ENCODE results near the gene MEGF8. TPM values are rescaled to one million over a fixed set of nuclear protein-coding genes. Genes with fewer than 3 reads are reported as not detected.

The MEGF8 gene
- total and polyA plus RNA-seq, 2 of the 8 experiments (the other 6 are each of a cell fraction or from before 2014, with no cell fraction given): 13.0 to 23.7 TPM

DNA sequence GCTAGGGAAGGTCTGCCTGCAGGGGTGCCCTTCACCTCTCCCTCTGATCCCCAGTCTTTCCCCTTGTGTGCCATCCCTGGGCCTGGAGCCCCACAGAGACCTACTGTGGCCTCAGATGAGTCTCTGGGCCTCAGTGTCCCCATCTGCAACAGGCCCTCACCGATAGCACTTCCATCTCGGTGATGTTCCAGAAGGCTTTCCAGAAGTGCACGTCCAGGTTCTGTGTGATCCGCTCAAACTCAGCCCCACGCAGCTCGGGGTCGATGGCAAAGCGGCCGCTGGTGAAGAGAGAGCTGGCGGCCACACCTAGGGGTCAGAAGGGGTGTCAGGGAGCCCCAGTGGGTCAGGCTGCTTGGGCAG lies 82.4 kb downstream of the MEGF8 start:
- no peaks in the 10 kb centered on the region for H3K9me3 ChIP-seq (ENCODE audit: insufficient read depth in 2 of 2, low read depth in 1 of 2, low read length in 1 of 2)
- H2BK15ac ChIP-seq (ENCODE audit: low read length): no peak overlapping the region
- H3K14ac ChIP-seq (ENCODE audit: insufficient read length): no peak overlapping the region
- no peak for DNase-seq (ENCODE audit: low read depth in 1 of 2, low spot score in 2 of 2)
- H3K56ac ChIP-seq (replicated peaks; ENCODE audit: insufficient read length, low read depth, low read length): no peak overlapping the region
- H3K18ac ChIP-seq (ENCODE audit: extremely low read depth, low read length): no peak overlapping the region
- H3K27me3 ChIP-seq (replicated peaks in 1 of 4; ENCODE audit: control insufficient read depth in 3 of 4, extremely low read depth in 1 of 4, insufficient read depth in 3 of 4, low read length in 3 of 4): peaks cover 0 to 19% (median 15%) of the 10 kb centered on the region in 4 experiments; a peak in 5 of 7 replicates
- FAIRE-seq: no peak
- no peaks in the 10 kb centered on the region; a peak in 3 of 8 replicates for H3K36me3 ChIP-seq (ENCODE audit: control insufficient read depth in 2 of 4, insufficient read depth in 4 of 4, low read length in 3 of 4)
- H3K79me2 ChIP-seq (ENCODE audit: control insufficient read depth in 1 of 2, insufficient read depth in 2 of 2, low read length in 2 of 2): no peaks in the 10 kb centered on the region
- POLR2A ChIA-PET (ENCODE audit: partially characterized antibody): interaction anchor here (1.3 kb wide), 1 partner anchor 14 kb away, joined by 5 read pairs; no protein-coding TSS in a partner anchor
- peaks cover 19 to 35% of the 10 kb centered on the region in 2 experiments for H4K20me1 ChIP-seq (replicated peaks in 1 of 2; ENCODE audit: control insufficient read depth in 1 of 2, insufficient read depth in 2 of 2, low read length in 2 of 2)
- H3K4me3 ChIP-seq (ENCODE audit: extremely low read depth in 1 of 4, insufficient read depth in 2 of 4, low read depth in 3 of 4, low read length in 4 of 4): no peak overlapping the region
- H3K4me1 ChIP-seq (replicated peaks in 1 of 4; ENCODE audit: control insufficient read depth in 3 of 4, insufficient read depth in 4 of 4, low read length in 3 of 4): peaks cover 0 to 6% (median 4%) of the 10 kb centered on the region in 4 experiments; a peak in 6 of 7 replicates
- H3K4ac ChIP-seq (replicated peaks; ENCODE audit: insufficient read length, low read depth, low read length): no peak overlapping the region
- no peak overlapping the region for H2BK5ac ChIP-seq (ENCODE audit: low read depth, low read length)
- H2AFZ ChIP-seq (ENCODE audit: low read length): no peak overlapping the region
- WGBS, 2 experiments (ENCODE audit: extremely low coverage in 1 of 2, insufficient coverage in 1 of 2, insufficient read length in 1 of 2, insufficient replicate concordance in 2 of 2, low coverage in 1 of 2, low lambda C conversion rate in 2 of 2, missing lambda C conversion rate in 1 of 2): 96% methylated on average over 10 of the region's 10 CpGs; no CpG with 5 or more reads in 1 of the 2 experiments
- H4K91ac ChIP-seq (replicated peaks; ENCODE audit: insufficient read length, low read length): no peak overlapping the region
- H2BK12ac ChIP-seq (ENCODE audit: low read depth, low read length): no peak overlapping the region
- CTCF ChIA-PET (ENCODE audit: partially characterized antibody): interaction anchor here (1.6 to 6.6 kb wide), 2 partner anchors 13 to 16 kb away, joined by 5 to 38 read pairs; no protein-coding TSS in a partner anchor
- no peak overlapping the region for H3K9ac ChIP-seq (replicated peaks in 1 of 4; ENCODE audit: extremely low read depth in 1 of 4, low read depth in 3 of 4, low read length in 3 of 4)
- peaks cover 3% of the 10 kb centered on the region; the same call in 1 of the 2 replicates for H3K79me1 ChIP-seq (ENCODE audit: low read depth, low read length)
- peaks cover under 1% of the 10 kb centered on the region; the same call in 1 of the 2 replicates for H3K23me2 ChIP-seq (ENCODE audit: low read depth, low read length)
- H4K8ac ChIP-seq (ENCODE audit: extremely low read depth, insufficient read depth, low read length): no peak overlapping the region
- H2BK120ac ChIP-seq (replicated peaks; ENCODE audit: low read depth, low read length): no peak overlapping the region
- H3K23ac ChIP-seq (ENCODE audit: insufficient read length): no peak overlapping the region
- H3K4me2 ChIP-seq (ENCODE audit: insufficient read depth in 1 of 2, low read depth in 2 of 2, low read length in 2 of 2): no peak overlapping the region
- H3K27ac ChIP-seq (ENCODE audit: low read depth, low read length): no peak overlapping the region
- no peak overlapping the region for H2AK5ac ChIP-seq (ENCODE audit: low read depth, low read length)
- H4K5ac ChIP-seq (ENCODE audit: insufficient read length, low read depth, low read length): no peak overlapping the region
- H2BK20ac ChIP-seq (ENCODE audit: low read length): no peak overlapping the region
- TF ChIP-seq KDM1A (IDR thresholded peaks at IDR 0.05; ENCODE audit: borderline replicate concordance, low read length) (no peak), CREB1 (IDR thresholded peaks at IDR 0.05) (no peak), SRF (IDR thresholded peaks at IDR 0.05; ENCODE audit: low read depth, low read length) (no peak), SIRT6 (IDR thresholded peaks at IDR 0.05; ENCODE audit: low read length) (no peak), TEAD4 (IDR thresholded peaks at IDR 0.05; ENCODE audit: low read depth, low read length) (no peak), TCF12 (IDR thresholded peaks at IDR 0.05; ENCODE audit: low read depth, low read length) (no peak), CEBPB (IDR thresholded peaks at IDR 0.05; ENCODE audit: low read depth, low read length) (no peak), CBX8 (IDR thresholded peaks at IDR 0.05; ENCODE audit: borderline replicate concordance, low read depth, low read length) (no peak), JUND (IDR thresholded peaks at IDR 0.05; ENCODE audit: low read length) (no peak), POLR2AphosphoS5 (IDR thresholded peaks at IDR 0.05; ENCODE audit: low read depth, low read length) (no peak), FOSL1 (IDR thresholded peaks at IDR 0.05; ENCODE audit: insufficient read depth, low read depth, low read length) (no peak), HDAC2 (IDR thresholded peaks at IDR 0.05; ENCODE audit: borderline replicate concordance in 1 of 2, low read depth in 2 of 2, low read length in 2 of 2) (no peak)
- TF ChIP-seq, protein P1, sequence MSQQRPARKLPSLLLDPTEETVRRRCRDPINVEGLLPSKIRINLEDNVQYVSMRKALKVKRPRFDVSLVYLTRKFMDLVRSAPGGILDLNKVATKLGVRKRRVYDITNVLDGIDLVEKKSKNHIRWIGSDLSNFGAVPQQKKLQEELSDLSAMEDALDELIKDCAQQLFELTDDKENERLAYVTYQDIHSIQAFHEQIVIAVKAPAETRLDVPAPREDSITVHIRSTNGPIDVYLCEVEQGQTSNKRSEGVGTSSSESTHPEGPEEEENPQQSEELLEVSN (IDR thresholded peaks at IDR 0.05): no peak
- TF ChIP-seq, protein P2, sequence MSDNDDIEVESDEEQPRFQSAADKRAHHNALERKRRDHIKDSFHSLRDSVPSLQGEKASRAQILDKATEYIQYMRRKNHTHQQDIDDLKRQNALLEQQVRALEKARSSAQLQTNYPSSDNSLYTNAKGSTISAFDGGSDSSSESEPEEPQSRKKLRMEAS (IDR thresholded peaks at IDR 0.05): no peak
